ENCODE measurements around the gene ATP2B3. TPM values are rescaled to one million over a fixed set of nuclear protein-coding genes. Genes with fewer than 3 reads are reported as not detected.

The ATP2B3 gene
- polyA plus RNA-seq, 2 donors: not detected

GRCh38 chrX:153569475-153569874, 52.0 kb downstream of the ATP2B3 start:
- no peak overlapping the region for H3K27ac ChIP-seq (ENCODE audit: low read depth in 2 of 2, low read length in 1 of 2)
- H3K9me3 ChIP-seq (ENCODE audit: control insufficient read depth in 2 of 2, insufficient read depth in 1 of 2, low read depth in 1 of 2, low read length in 1 of 2): no peaks in the 10 kb centered on the region
- WGBS, 2 donors: 90 to 93% methylated on average over 13 of the region's 13 CpGs
- H3K4me3 ChIP-seq (ENCODE audit: low read depth in 1 of 2, low read length in 2 of 2): no peak overlapping the region
- no peaks in the 10 kb centered on the region for H3K4me1 ChIP-seq (ENCODE audit: control insufficient read depth in 2 of 2, insufficient read depth in 2 of 2, low read length in 1 of 2)
- no peaks in the 10 kb centered on the region for H3K36me3 ChIP-seq (ENCODE audit: control insufficient read depth in 2 of 2, insufficient read depth in 2 of 2, low read length in 1 of 2)
- H3K27me3 ChIP-seq (ENCODE audit: control insufficient read depth in 1 of 2, insufficient read depth in 2 of 2, low read length in 2 of 2): no peaks in the 10 kb centered on the region

- Histone ChIP-seq H3K4me3 (ENCODE audit: low read depth in 1 of 2, low read length in 2 of 2) (no peak overlapping the region), H3K27ac (ENCODE audit: low read depth in 2 of 2, low read length in 1 of 2) (no peak overlapping the region), H3K36me3 (ENCODE audit: control insufficient read depth in 2 of 2, insufficient read depth in 2 of 2, low read length in 1 of 2) (no peaks in the 10 kb centered on the region), H3K4me1 (ENCODE audit: control insufficient read depth in 2 of 2, insufficient read depth in 2 of 2, low read length in 1 of 2) (no peaks in the 10 kb centered on the region), H3K9me3 (ENCODE audit: control insufficient read depth in 2 of 2, insufficient read depth in 1 of 2, low read depth in 1 of 2, low read length in 1 of 2) (no peaks in the 10 kb centered on the region), H3K27me3 (ENCODE audit: control insufficient read depth in 1 of 2, insufficient read depth in 2 of 2, low read length in 2 of 2) (no peaks in the 10 kb centered on the region)
- WGBS, 2 donors: 76 to 78% methylated on average over 6 of the region's 6 CpGs
Observed at GRCh38 chrX:153571534-153571908, 54.1 kb downstream of the ATP2B3 start.

- Histone ChIP-seq H3K4me1 (ENCODE audit: control insufficient read depth in 2 of 2, insufficient read depth in 2 of 2, low read length in 1 of 2) (no peaks in the 10 kb centered on the region), H3K27ac (ENCODE audit: low read depth in 2 of 2, low read length in 1 of 2) (no peak overlapping the region), H3K9me3 (ENCODE audit: control insufficient read depth in 2 of 2, insufficient read depth in 1 of 2, low read depth in 1 of 2, low read length in 1 of 2) (no peaks in the 10 kb centered on the region), H3K27me3 (ENCODE audit: control insufficient read depth in 1 of 2, insufficient read depth in 2 of 2, low read length in 2 of 2) (no peaks in the 10 kb centered on the region), H3K36me3 (ENCODE audit: control insufficient read depth in 2 of 2, insufficient read depth in 2 of 2, low read length in 1 of 2) (no peaks in the 10 kb centered on the region), H3K4me3 (ENCODE audit: low read depth in 1 of 2, low read length in 2 of 2) (no peak overlapping the region)
- 90 to 93% methylated on average over 10 of the region's 10 CpGs for WGBS, 2 donors
Observed at GRCh38 chrX:153572601-153573000, 55.2 kb downstream of the ATP2B3 start.

- Histone ChIP-seq H3K36me3 (ENCODE audit: control insufficient read depth in 2 of 2, insufficient read depth in 2 of 2, low read length in 1 of 2) (no peaks in the 10 kb centered on the region), H3K27me3 (ENCODE audit: control insufficient read depth in 1 of 2, insufficient read depth in 2 of 2, low read length in 2 of 2) (no peaks in the 10 kb centered on the region)
Observed at GRCh38 chrX:153573984-153574383, 56.5 kb downstream of the ATP2B3 start.

GRCh38 chrX:153576239-153576870, 58.9 kb downstream of the ATP2B3 start:
- 73 to 76% methylated on average over 10 of the region's 10 CpGs for WGBS, 2 donors
- H3K27me3 ChIP-seq (ENCODE audit: control insufficient read depth in 1 of 2, insufficient read depth in 2 of 2, low read length in 2 of 2): peaks cover 0 to 4% of the 10 kb centered on the region in 2 donors
- H3K27ac ChIP-seq (ENCODE audit: low read depth in 2 of 2, low read length in 1 of 2): no peak overlapping the region
- no peaks in the 10 kb centered on the region for H3K9me3 ChIP-seq (ENCODE audit: control insufficient read depth in 2 of 2, insufficient read depth in 1 of 2, low read depth in 1 of 2, low read length in 1 of 2)
- no peaks in the 10 kb centered on the region for H3K4me1 ChIP-seq (ENCODE audit: control insufficient read depth in 2 of 2, insufficient read depth in 2 of 2, low read length in 1 of 2)
- no peak overlapping the region for H3K4me3 ChIP-seq (ENCODE audit: low read depth in 1 of 2, low read length in 2 of 2)
- no peaks in the 10 kb centered on the region for H3K36me3 ChIP-seq (ENCODE audit: control insufficient read depth in 2 of 2, insufficient read depth in 2 of 2, low read length in 1 of 2)

More at GRCh38 chrX:153573984-153574383, 56.5 kb downstream of the ATP2B3 start:
- Histone ChIP-seq H3K4me1 (ENCODE audit: control insufficient read depth in 2 of 2, insufficient read depth in 2 of 2, low read length in 1 of 2) (no peaks in the 10 kb centered on the region), H3K9me3 (ENCODE audit: control insufficient read depth in 2 of 2, insufficient read depth in 1 of 2, low read depth in 1 of 2, low read length in 1 of 2) (no peaks in the 10 kb centered on the region), H3K4me3 (ENCODE audit: low read depth in 1 of 2, low read length in 2 of 2) (no peak overlapping the region), H3K27ac (ENCODE audit: low read depth in 2 of 2, low read length in 1 of 2) (no peak overlapping the region)
- 65 to 77% methylated on average over 4 of the region's 4 CpGs for WGBS, 2 donors

- peaks cover 0 to 4% of the 10 kb centered on the region in 2 donors for H3K27me3 ChIP-seq (ENCODE audit: control insufficient read depth in 1 of 2, insufficient read depth in 2 of 2, low read length in 2 of 2)
Observed at GRCh38 chrX:153576961-153577360, 59.5 kb downstream of the ATP2B3 start.

GRCh38 chrX:153578200-153578835, 60.9 kb downstream of the ATP2B3 start:
- Histone ChIP-seq H3K27ac (ENCODE audit: low read depth in 2 of 2, low read length in 1 of 2) (no peak overlapping the region), H3K9me3 (ENCODE audit: control insufficient read depth in 2 of 2, insufficient read depth in 1 of 2, low read depth in 1 of 2, low read length in 1 of 2) (no peaks in the 10 kb centered on the region), H3K36me3 (ENCODE audit: control insufficient read depth in 2 of 2, insufficient read depth in 2 of 2, low read length in 1 of 2) (no peaks in the 10 kb centered on the region), H3K27me3 (ENCODE audit: control insufficient read depth in 1 of 2, insufficient read depth in 2 of 2, low read length in 2 of 2) (peaks cover 0 to 4% of the 10 kb centered on the region in 2 donors), H3K4me3 (ENCODE audit: low read depth in 1 of 2, low read length in 2 of 2) (no peak overlapping the region), H3K4me1 (ENCODE audit: control insufficient read depth in 2 of 2, insufficient read depth in 2 of 2, low read length in 1 of 2) (no peaks in the 10 kb centered on the region)
- WGBS, 2 donors: 72 to 93% methylated on average over 18 of the region's 18 CpGs

More at GRCh38 chrX:153576961-153577360, 59.5 kb downstream of the ATP2B3 start:
- Histone ChIP-seq H3K27ac (ENCODE audit: low read depth in 2 of 2, low read length in 1 of 2) (no peak overlapping the region), H3K36me3 (ENCODE audit: control insufficient read depth in 2 of 2, insufficient read depth in 2 of 2, low read length in 1 of 2) (no peaks in the 10 kb centered on the region), H3K4me3 (ENCODE audit: low read depth in 1 of 2, low read length in 2 of 2) (no peak overlapping the region), H3K4me1 (ENCODE audit: control insufficient read depth in 2 of 2, insufficient read depth in 2 of 2, low read length in 1 of 2) (no peaks in the 10 kb centered on the region), H3K9me3 (ENCODE audit: control insufficient read depth in 2 of 2, insufficient read depth in 1 of 2, low read depth in 1 of 2, low read length in 1 of 2) (no peaks in the 10 kb centered on the region)
- WGBS, 2 donors: 87 to 88% methylated on average over 6 of the region's 6 CpGs

- peaks cover 0 to 4% of the 10 kb centered on the region in 2 donors for H3K27me3 ChIP-seq (ENCODE audit: control insufficient read depth in 1 of 2, insufficient read depth in 2 of 2, low read length in 2 of 2)
- no peak overlapping the region for H3K27ac ChIP-seq (ENCODE audit: low read depth in 2 of 2, low read length in 1 of 2)
- no peaks in the 10 kb centered on the region for H3K4me1 ChIP-seq (ENCODE audit: control insufficient read depth in 2 of 2, insufficient read depth in 2 of 2, low read length in 1 of 2)
- H3K4me3 ChIP-seq (ENCODE audit: low read depth in 1 of 2, low read length in 2 of 2): no peak overlapping the region
- WGBS, 2 donors: 90 to 92% methylated on average over 2 of the region's 2 CpGs
- no peaks in the 10 kb centered on the region for H3K36me3 ChIP-seq (ENCODE audit: control insufficient read depth in 2 of 2, insufficient read depth in 2 of 2, low read length in 1 of 2)
- H3K9me3 ChIP-seq (ENCODE audit: control insufficient read depth in 2 of 2, insufficient read depth in 1 of 2, low read depth in 1 of 2, low read length in 1 of 2): no peaks in the 10 kb centered on the region
Observed at GRCh38 chrX:153578889-153579288, 61.4 kb downstream of the ATP2B3 start.

- Histone ChIP-seq H3K4me3 (ENCODE audit: low read depth in 1 of 2, low read length in 2 of 2) (no peak overlapping the region), H3K27ac (ENCODE audit: low read depth in 2 of 2, low read length in 1 of 2) (no peak overlapping the region), H3K27me3 (ENCODE audit: control insufficient read depth in 1 of 2, insufficient read depth in 2 of 2, low read length in 2 of 2) (peaks cover 0 to 4% of the 10 kb centered on the region in 2 donors), H3K9me3 (ENCODE audit: control insufficient read depth in 2 of 2, insufficient read depth in 1 of 2, low read depth in 1 of 2, low read length in 1 of 2) (no peaks in the 10 kb centered on the region), H3K36me3 (ENCODE audit: control insufficient read depth in 2 of 2, insufficient read depth in 2 of 2, low read length in 1 of 2) (no peaks in the 10 kb centered on the region), H3K4me1 (ENCODE audit: control insufficient read depth in 2 of 2, insufficient read depth in 2 of 2, low read length in 1 of 2) (no peaks in the 10 kb centered on the region)
- 74 to 85% methylated on average over 14 of the region's 14 CpGs for WGBS, 2 donors
Observed at GRCh38 chrX:153580700-153581386, 63.4 kb downstream of the ATP2B3 start.

Data from esophagus (tissue), 2 donors.